GM19372 (cell line): ENCODE results near the gene TMEM9.

ENCODE experiments used
- ATAC-seq: cut with Tn5 transposase; IDR thresholded peaks from one replicate; pipeline ENCODE4 v1.9.1; 2021; ENCODE audit warnings: mild to moderate bottlenecking, low read depth, moderate library complexity; ENCODE audit not compliant: unreplicated experiment

TMEM9 gene

DNA sequence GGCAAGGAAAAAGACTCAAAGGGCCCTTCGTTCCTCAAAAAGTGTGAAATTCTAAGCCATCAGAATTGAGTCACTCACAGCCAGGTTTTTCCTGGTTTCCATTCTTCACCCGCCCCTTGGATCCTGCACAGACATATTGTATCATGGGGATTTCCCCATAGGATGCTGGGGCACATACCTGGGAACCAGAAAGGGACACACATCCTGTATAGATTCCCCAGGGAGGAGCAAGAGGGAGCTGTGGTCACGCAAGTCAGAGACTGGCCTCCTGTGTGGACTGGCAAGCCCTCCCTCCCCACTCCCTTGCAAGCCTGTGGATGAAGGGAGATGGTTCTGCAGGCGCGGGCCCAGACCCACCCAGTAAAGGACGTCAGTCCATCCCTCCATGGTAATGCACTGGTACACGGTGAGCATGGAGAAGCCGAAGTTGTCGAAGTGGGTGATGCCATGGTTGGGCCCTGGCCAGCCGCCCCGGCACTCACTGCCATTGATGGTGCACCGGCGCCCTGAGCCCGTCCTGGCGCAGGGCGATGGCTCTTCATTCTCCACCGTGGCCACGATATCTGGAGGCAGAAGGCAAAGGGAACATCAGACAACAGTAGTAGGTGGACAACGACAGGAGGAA, 65.3 kb downstream of the TMEM9 start:
- ATAC-seq = no peak

- ATAC-seq = no peak
Measured at GRCh38 chr1:201088395-201088794, 65.9 kb downstream of the TMEM9 start.

- no peak for ATAC-seq
Measured at GRCh38 chr1:201085902-201086735, 68.2 kb downstream of the TMEM9 start.
